ENCODE measurements around the gene LHFPL2.

LHFPL2 gene

DNA sequence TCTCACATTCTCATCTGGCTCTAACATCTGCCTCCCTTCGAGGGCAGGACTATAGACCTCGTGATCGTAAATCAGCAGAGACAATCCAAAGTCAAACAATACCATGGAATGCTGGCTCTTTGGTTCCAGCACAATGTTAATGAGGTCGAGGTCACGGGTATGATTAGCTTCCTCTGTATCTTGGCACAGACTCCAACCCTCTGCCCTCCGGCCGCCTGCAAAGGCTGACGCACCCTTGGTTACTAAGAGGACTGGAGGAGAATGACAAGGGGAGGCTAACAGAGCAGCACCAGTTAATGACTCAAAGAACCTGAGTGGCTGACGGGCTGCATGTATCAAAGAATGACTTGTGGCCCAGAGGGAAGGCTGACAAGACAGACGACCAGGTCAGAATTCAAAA lies 10.1 kb downstream of the LHFPL2 start:
- Histone ChIP-seq H3K4me3 (ENCODE audit: insufficient read depth, low read length, poor library complexity, severe bottlenecking) (no peak overlapping the region), H3K27me3 (ENCODE audit: low read length) (no peaks in the 10 kb centered on the region), H2AFZ (ENCODE audit: low read depth, low read length, severe bottlenecking) (no peak overlapping the region), H3F3A (ENCODE audit: insufficient read depth) (peaks cover 4% of the 10 kb centered on the region; the same call in 1 of the 2 replicates), H3K9ac (ENCODE audit: low read length) (no peak overlapping the region), H4K20me1 (ENCODE audit: low read depth, low read length) (no peaks in the 10 kb centered on the region; the same call in 1 of the 2 replicates), H3K4me2 (ENCODE audit: low read depth, low read length, poor library complexity, severe bottlenecking) (no peak overlapping the region), H3K9me3 (ENCODE audit: insufficient read depth, low read length) (no peaks in the 10 kb centered on the region), H3K9me2 (replicated peaks; ENCODE audit: insufficient read depth, low read length) (no peaks in the 10 kb centered on the region), H3K27ac (ENCODE audit: low read depth, low read length) (no peak overlapping the region), H3K36me3 (ENCODE audit: low read length) (peaks cover 22% of the 10 kb centered on the region; the same call in 1 of the 2 replicates), H3K79me2 (ENCODE audit: insufficient read depth, low read length) (peaks cover 97% of the 10 kb centered on the region)
- TF ChIP-seq EZH2phosphoT487 (conservative IDR thresholded peaks at IDR 0.05; ENCODE audit: low read length), result no peak
- TF ChIP-seq, protein P1, sequence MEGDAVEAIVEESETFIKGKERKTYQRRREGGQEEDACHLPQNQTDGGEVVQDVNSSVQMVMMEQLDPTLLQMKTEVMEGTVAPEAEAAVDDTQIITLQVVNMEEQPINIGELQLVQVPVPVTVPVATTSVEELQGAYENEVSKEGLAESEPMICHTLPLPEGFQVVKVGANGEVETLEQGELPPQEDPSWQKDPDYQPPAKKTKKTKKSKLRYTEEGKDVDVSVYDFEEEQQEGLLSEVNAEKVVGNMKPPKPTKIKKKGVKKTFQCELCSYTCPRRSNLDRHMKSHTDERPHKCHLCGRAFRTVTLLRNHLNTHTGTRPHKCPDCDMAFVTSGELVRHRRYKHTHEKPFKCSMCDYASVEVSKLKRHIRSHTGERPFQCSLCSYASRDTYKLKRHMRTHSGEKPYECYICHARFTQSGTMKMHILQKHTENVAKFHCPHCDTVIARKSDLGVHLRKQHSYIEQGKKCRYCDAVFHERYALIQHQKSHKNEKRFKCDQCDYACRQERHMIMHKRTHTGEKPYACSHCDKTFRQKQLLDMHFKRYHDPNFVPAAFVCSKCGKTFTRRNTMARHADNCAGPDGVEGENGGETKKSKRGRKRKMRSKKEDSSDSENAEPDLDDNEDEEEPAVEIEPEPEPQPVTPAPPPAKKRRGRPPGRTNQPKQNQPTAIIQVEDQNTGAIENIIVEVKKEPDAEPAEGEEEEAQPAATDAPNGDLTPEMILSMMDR (IDR thresholded peaks at IDR 0.05; ENCODE audit: insufficient read depth, low read length, poor library complexity, severe bottlenecking), result no peak

DNA sequence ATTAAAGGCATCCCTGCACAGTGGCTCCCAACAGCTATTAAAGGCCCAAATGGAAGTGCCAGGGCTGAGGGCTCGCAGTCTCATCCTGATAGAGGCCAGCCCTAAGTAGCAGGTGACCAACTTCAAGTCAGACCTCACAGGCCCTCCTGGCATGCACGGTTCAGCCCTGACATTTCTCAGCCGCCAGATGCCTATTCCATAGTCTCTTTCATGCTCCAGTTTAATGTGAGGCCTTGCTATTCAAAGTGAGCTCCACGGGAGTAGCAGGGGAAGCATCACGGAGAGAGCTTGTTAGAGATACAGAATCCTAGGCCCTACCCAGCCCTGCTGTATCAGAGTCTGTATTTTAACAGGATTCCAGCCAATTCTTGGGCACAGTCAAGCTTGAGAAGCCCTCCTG lies 11.1 kb downstream of the LHFPL2 start:
- Histone ChIP-seq H3K79me2 (ENCODE audit: insufficient read depth, low read length) (peaks cover 97% of the 10 kb centered on the region), H3K27ac (ENCODE audit: low read depth, low read length) (no peak overlapping the region), H3K27me3 (ENCODE audit: low read length) (no peaks in the 10 kb centered on the region), H2AFZ (ENCODE audit: low read depth, low read length, severe bottlenecking) (no peak overlapping the region), H3F3A (ENCODE audit: insufficient read depth) (peaks cover 4% of the 10 kb centered on the region; the same call in 1 of the 2 replicates), H3K9me2 (replicated peaks; ENCODE audit: insufficient read depth, low read length) (no peaks in the 10 kb centered on the region), H3K4me2 (ENCODE audit: low read depth, low read length, poor library complexity, severe bottlenecking) (no peak overlapping the region), H3K9ac (ENCODE audit: low read length) (no peak overlapping the region), H3K9me3 (ENCODE audit: insufficient read depth, low read length) (no peaks in the 10 kb centered on the region), H3K4me3 (ENCODE audit: insufficient read depth, low read length, poor library complexity, severe bottlenecking) (no peak overlapping the region), H3K36me3 (ENCODE audit: low read length) (peaks cover 25% of the 10 kb centered on the region), H4K20me1 (ENCODE audit: low read depth, low read length) (no peaks in the 10 kb centered on the region; the same call in 1 of the 2 replicates)
- TF ChIP-seq, protein P1 (IDR thresholded peaks at IDR 0.05; ENCODE audit: insufficient read depth, low read length, poor library complexity, severe bottlenecking), result no peak
- no peak for TF ChIP-seq EZH2phosphoT487 (conservative IDR thresholded peaks at IDR 0.05; ENCODE audit: low read length)

DNA sequence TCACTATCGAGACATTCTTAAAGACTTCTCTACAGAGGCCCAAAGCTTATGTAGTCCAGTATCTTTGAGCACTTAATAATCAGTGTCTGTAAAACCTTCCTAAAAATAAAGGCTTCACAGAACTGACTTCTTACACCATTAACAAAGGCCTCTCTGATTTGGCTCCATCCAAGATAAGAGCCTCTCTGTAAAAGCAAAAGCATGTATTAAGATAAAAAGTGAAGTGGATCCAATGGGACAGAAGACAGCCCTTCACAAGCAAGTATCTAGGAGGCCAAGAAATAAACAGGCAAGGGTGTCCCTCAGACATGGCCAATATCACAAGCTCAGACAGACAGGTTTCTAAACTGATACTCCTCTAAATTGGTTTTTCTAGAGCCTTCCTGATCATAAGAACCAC lies 11.9 kb downstream of the LHFPL2 start:
- Histone ChIP-seq H4K20me1 (ENCODE audit: low read depth, low read length) (no peaks in the 10 kb centered on the region; the same call in 1 of the 2 replicates), H3K27ac (ENCODE audit: low read depth, low read length) (no peak overlapping the region), H3K9ac (ENCODE audit: low read length) (no peak overlapping the region), H3K79me2 (ENCODE audit: insufficient read depth, low read length) (peaks cover 96% of the 10 kb centered on the region), H3K27me3 (ENCODE audit: low read length) (no peaks in the 10 kb centered on the region), H3K4me2 (ENCODE audit: low read depth, low read length, poor library complexity, severe bottlenecking) (no peak overlapping the region), H3K9me2 (replicated peaks; ENCODE audit: insufficient read depth, low read length) (no peaks in the 10 kb centered on the region), H3F3A (ENCODE audit: insufficient read depth) (peaks cover 4% of the 10 kb centered on the region; the same call in 1 of the 2 replicates), H3K36me3 (ENCODE audit: low read length) (peaks cover 26% of the 10 kb centered on the region), H3K4me3 (ENCODE audit: insufficient read depth, low read length, poor library complexity, severe bottlenecking) (no peak overlapping the region), H2AFZ (ENCODE audit: low read depth, low read length, severe bottlenecking) (no peak overlapping the region), H3K9me3 (ENCODE audit: insufficient read depth, low read length) (no peaks in the 10 kb centered on the region)
- TF ChIP-seq, protein P1 (IDR thresholded peaks at IDR 0.05; ENCODE audit: insufficient read depth, low read length, poor library complexity, severe bottlenecking), result no peak
